Amniotic epithelial cell (primary cell): ENCODE results near the gene SLC22A2.
"Not testable (repeated sequence)": the region's sequence is repeated elsewhere in the genome, so short reads cannot be mapped to it uniquely, and the experiment has no call there.

Experiments used
- DNase-seq: peaks from one replicate; pipeline ENCODE4 v3.0.0-alpha.2; 2010; ENCODE audit warnings: low read depth

SLC22A2 gene

DNA sequence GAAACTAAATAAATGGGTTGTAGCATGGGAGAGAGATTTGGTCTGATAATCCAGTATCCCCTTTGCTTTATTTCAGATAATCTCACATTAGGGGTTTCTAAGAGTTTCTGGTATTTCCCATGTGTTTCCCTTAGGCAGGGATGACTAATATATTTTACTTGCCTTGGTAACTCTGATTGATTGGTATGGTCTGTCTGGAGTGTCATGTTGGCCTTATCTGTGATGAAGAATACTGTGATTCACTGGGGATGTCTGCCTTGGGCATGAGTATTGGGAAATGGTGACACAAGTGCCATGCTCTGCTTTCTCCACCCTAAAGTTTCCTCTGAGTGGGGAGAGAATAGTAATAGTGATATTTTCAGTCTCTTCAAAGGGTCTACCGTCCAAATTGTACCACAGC lies 10.1 kb downstream of the SLC22A2 start:
- DNase-seq: peak; percentile 96

- DNase-seq: peak; percentile 80
Observed at GRCh38 chr6:160247457-160247883, 11.2 kb downstream of the SLC22A2 start.

GRCh38 chr6:160240691-160241084 lies 17.9 kb downstream of the SLC22A2 start:
- no peak for DNase-seq

- DNase-seq: peak; percentile 44
Observed at GRCh38 chr6:160239929-160240690, 18.5 kb downstream of the SLC22A2 start.

- peak; percentile 58 for DNase-seq
Observed at GRCh38 chr6:160238761-160239751, 19.6 kb downstream of the SLC22A2 start.

GRCh38 chr6:160238278-160238711 lies 20.3 kb downstream of the SLC22A2 start:
- no peak for DNase-seq

GRCh38 chr6:160237597-160238275 lies 20.9 kb downstream of the SLC22A2 start:
- peak; percentile 80 for DNase-seq

DNA sequence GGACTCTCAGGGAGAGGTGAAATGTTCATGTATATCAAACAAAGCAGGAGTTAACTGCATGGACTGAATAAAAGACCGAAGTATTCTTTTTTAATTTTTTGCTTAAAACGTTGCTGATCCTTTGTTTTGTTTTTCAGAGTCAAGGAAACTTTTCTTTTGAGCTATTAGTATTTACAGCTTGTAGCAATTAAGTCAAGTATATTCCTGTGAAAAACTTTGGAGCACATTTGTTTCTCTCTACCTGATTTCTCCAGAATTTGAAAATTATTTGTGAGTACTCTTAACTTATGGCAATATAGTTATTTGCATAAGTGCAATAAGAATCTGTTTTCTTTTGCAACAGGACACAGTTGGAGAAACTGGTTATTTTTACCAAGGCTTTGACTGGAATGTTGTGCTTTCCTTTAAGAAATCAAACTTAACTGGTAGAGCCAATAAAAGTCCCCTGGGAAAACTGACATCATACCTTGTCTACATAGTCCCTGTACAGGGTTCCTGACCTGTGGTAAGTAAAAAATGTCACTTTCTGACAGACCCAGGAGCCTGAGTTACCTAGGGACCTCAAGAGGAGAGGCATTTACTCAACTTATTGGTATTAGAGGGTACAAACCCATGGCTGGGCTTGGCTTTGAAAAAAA lies 22.3 kb downstream of the SLC22A2 start:
- DNase-seq: peak; percentile 42

- DNase-seq: not testable (repeated sequence)
Observed at GRCh38 chr6:160233950-160234640, 24.5 kb downstream of the SLC22A2 start.

- DNase-seq: peak; percentile 19
Observed at GRCh38 chr6:160227769-160228161, 30.9 kb downstream of the SLC22A2 start.

DNA sequence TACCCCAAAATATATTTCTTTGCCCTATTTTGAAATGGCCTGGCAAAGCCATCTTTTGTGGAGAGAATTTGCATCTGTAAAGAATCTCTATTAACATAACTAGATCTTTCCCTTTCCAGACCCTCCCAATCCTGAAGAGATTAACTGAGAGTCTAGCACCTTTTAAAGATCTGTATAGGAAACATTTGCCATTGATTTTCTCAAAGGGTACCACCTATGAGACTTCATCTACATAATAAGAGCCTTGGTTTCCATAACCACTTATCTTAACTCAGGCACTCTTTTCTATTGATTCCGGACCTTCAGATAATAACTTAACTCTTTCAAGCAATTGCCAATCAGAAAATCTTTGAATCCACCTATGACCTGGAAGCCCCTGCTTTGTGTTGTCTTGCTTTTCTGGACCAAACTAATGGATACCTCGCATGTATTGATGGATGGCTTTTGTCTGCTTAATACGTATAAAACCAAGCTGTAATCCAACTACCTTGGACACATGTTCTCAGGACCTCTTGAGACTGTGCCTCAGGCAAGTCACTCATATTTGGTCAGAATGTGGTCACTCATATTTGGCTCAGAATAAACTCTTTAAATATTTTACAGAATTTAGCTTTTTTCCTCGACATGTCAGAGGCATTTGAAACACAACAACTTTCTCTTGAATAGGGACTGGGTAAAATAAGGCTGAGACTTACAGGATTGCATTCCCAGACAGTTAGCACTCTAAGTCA lies 31.4 kb downstream of the SLC22A2 start:
- DNase-seq: no peak

DNA sequence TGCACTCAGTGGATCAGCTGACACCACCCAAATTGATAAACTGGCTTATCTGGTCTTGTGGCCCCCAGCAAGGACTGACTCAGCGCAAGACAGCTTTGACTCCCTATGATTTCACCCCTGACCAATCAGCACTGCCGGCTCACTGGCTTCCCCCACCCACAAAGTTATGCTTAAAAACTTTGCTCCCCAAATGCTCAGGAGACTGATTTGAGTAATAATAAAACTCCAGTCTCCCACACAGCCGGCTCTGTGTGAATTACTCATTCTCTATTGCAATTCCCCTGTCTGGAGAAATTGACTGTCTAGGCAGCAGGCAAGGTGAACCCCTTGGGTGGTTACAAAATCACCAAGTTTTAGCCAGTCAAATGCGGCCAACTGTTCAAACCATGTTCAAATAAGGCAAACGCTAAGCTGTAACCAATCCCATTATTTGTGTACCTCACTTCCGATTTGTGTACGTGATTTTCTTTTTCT lies 32.5 kb downstream of the SLC22A2 start:
- peak; percentile 76 for DNase-seq

GRCh38 chr6:160224639-160225237 lies 33.9 kb downstream of the SLC22A2 start:
- no peak for DNase-seq

DNA sequence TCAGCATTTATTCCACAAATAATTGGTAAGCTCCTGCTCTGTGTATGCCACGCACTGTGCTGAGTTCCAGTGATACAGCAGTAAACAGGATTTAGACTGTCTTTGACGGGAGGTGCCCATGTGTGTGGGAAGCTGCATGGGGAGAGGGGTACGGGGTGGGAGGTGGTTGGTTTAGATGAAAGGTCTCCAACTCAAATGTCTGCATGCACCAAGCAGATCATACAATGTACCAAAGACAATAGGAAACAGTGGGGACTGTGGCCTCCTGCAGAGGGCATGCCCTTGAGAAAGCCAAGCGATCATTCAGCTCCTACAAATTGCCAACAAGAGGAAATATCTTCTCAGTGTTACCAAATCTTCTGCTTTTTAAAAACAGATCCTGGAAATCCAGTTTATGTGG lies 36.1 kb downstream of the SLC22A2 start:
- no peak for DNase-seq

GRCh38 chr6:160221918-160222317 lies 36.7 kb downstream of the SLC22A2 start:
- no peak for DNase-seq

DNA sequence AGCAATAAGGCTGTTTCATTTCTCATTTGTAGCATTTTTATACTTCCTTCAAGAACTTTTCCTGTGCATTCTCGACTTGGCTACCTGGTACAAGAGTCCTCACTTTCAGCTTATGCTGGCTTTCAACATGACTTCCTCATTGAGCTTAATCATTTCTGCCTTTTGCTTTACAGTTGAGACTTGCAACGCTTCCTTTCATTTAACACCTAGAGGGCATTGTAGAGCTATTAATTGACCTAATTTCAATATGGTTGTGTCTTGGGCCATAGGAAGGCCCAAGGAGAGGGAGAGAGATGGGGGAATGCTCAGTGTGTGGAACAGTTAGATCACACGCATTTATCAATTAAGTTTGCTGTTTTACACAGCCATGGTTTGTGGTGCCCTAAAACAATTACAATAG lies 37.2 kb downstream of the SLC22A2 start:
- DNase-seq: peak; percentile 65

GRCh38 chr6:160218810-160219209 lies 39.8 kb downstream of the SLC22A2 start:
- DNase-seq: peak; percentile 32

DNA sequence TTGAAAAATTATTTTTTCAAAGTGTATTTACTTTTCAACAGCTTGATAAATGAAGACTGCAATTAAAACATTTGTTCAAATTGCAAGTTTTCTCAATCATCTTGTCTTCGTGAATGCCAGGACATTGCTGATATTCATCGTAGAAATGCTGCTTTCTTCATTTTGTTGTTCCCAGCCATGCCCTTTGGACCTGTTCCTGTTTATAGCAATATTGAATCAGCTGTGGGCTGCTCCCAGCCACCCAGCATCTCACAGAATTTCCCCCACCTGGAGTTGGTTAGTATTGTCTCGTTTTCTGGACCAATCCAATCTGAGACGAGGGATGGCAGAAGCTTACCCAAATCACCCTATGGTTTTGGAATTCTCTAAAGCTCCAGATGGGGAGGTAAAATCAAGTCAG lies 40.8 kb downstream of the SLC22A2 start:
- no peak for DNase-seq

- no peak for DNase-seq
Observed at GRCh38 chr6:160217073-160217472, 41.5 kb downstream of the SLC22A2 start.

- DNase-seq: peak; percentile 69
Observed at GRCh38 chr6:160215232-160215631, 43.4 kb downstream of the SLC22A2 start.
